Neural cell (in vitro differentiated cells): ENCODE results near the gene ZNF106. TPM values are rescaled to one million over a fixed set of nuclear protein-coding genes. Genes with fewer than 3 reads are reported as not detected.

Source experiments
- H2AFZ ChIP-seq: fragments of 200-600, 300-800 bp; sonication (generic), shearing (Covaris generic); 2 replicates; pipeline ENCODE4 v1.6.0; 2014; ENCODE audit warnings: low read depth, mild to moderate bottlenecking, antibody characterized with exemption, low read length, moderate library complexity
- H3F3A ChIP-seq: fragments of 200-600 bp; shearing (Covaris generic); 2 replicates; pipeline ENCODE4 v1.6.1; 2016; ENCODE audit warnings: mild to moderate bottlenecking, moderate library complexity, mixed read lengths, antibody characterized with exemption, low read length; ENCODE audit not compliant: insufficient read depth, poor library complexity, severe bottlenecking
- H3K27ac ChIP-seq: fragments of 200-600, 300-800 bp; sonication (generic), shearing (Covaris generic); 2 replicates; pipeline ENCODE4 v1.5.1; 2014; ENCODE audit warnings: mild to moderate bottlenecking, low read length, moderate library complexity
- H3K27me3 ChIP-seq: fragments of 300-800, 200-600 bp; sonication (generic), shearing (Covaris generic); 2 replicates; pipeline ENCODE4 v1.6.0; 2014; ENCODE audit warnings: mild to moderate bottlenecking, low read depth, low read length, moderate library complexity; ENCODE audit not compliant: insufficient read depth
- H3K36me3 ChIP-seq: fragments of 300-800, 200-600 bp; sonication (generic), shearing (Covaris generic); 2 replicates; pipeline ENCODE4 v1.5.1; 2014; ENCODE audit warnings: mild to moderate bottlenecking, antibody characterized with exemption, low read length, moderate library complexity; ENCODE audit not compliant: insufficient read depth
- H3K4me2 ChIP-seq: fragments of 300-800, 200-600 bp; sonication (generic), shearing (Covaris generic); 2 replicates; pipeline ENCODE4 v1.6.0; 2014; ENCODE audit warnings: mild to moderate bottlenecking, low read length
- H3K4me3 ChIP-seq: fragments of 300-800, 200-600 bp; sonication (generic), shearing (Covaris generic); 2 replicates; pipeline ENCODE4 v1.5.1; 2014; ENCODE audit warnings: mild to moderate bottlenecking, low read length, moderate library complexity
- H3K79me2 ChIP-seq: fragments of 200-600 bp; shearing (Covaris generic); replicated peaks from 2 replicates; pipeline ENCODE4 v1.6.0; 2014; ENCODE audit warnings: mild to moderate bottlenecking, low read length, moderate library complexity; ENCODE audit not compliant: insufficient read depth
- H3K9ac ChIP-seq: fragments of 300-800, 200-600 bp; sonication (generic), shearing (Covaris generic); 2 replicates; pipeline ENCODE4 v1.6.1; 2016; ENCODE audit warnings: mild to moderate bottlenecking, low read length, mixed read lengths
- H3K9me2 ChIP-seq: fragments of 200-600 bp; shearing (Covaris generic); 2 replicates; pipeline ENCODE4 v1.6.1; 2016; ENCODE audit warnings: mild to moderate bottlenecking, low read length, mixed read lengths; ENCODE audit not compliant: insufficient read depth
- H3K9me3 ChIP-seq: fragments of 200-600, 300-800 bp; sonication (generic), shearing (Covaris generic); 2 replicates; pipeline ENCODE4 v1.6.1; 2016; ENCODE audit warnings: mild to moderate bottlenecking, mixed run types, low read length, moderate library complexity, mixed read lengths
- H4K20me1 ChIP-seq: fragments of 200-600 bp; shearing (Covaris generic); 2 replicates; pipeline ENCODE4 v1.6.1; 2016; ENCODE audit warnings: mild to moderate bottlenecking, mixed run types; ENCODE audit not compliant: insufficient read depth
- EP300 ChIP-seq: fragments of 450-650 bp; conservative IDR thresholded peaks from 2 replicates; pipeline ENCODE4 v1.6.1; 2014; ENCODE audit warnings: antibody characterized with exemption, mild to moderate bottlenecking, moderate library complexity; ENCODE audit not compliant: poor library complexity, severe bottlenecking
- EZH2 ChIP-seq: fragments of 200-600, 300-800 bp; shearing (Covaris generic), sonication (generic); IDR thresholded peaks from 2 replicates; pipeline ENCODE4 v1.6.1; 2014; ENCODE audit warnings: antibody characterized with exemption, low read length, borderline replicate concordance, mild to moderate bottlenecking; ENCODE audit not compliant: insufficient read depth, poor library complexity, severe bottlenecking
- MXI1 ChIP-seq: fragments of 450-650 bp; conservative IDR thresholded peaks from 2 replicates; pipeline ENCODE4 v1.6.1; 2014; ENCODE audit warnings: antibody characterized with exemption, mild to moderate bottlenecking; ENCODE audit not compliant: poor library complexity, severe bottlenecking
- POLR2AphosphoS5 ChIP-seq: IDR thresholded peaks from 2 replicates; pipeline ENCODE4 v1.6.1; 2012
- RAD21 ChIP-seq: fragments of 450-650 bp; conservative IDR thresholded peaks from 2 replicates; pipeline ENCODE4 v1.6.1; 2014; ENCODE audit warnings: antibody characterized with exemption, mild to moderate bottlenecking, moderate library complexity
- SMC3 ChIP-seq: fragments of 450-650 bp; conservative IDR thresholded peaks from 2 replicates; pipeline ENCODE4 v1.6.1; 2014; ENCODE audit warnings: antibody characterized with exemption, mild to moderate bottlenecking, moderate library complexity; ENCODE audit not compliant: poor library complexity
- TAF1 ChIP-seq: IDR thresholded peaks from 2 replicates; pipeline ENCODE4 v1.6.1; 2012; ENCODE audit warnings: low read depth
- polyA plus RNA-seq: library from polyadenylated mRNA; depleted of rRNA; stranded (reverse); fragments of >200 nt; gene quantifications from 2 replicates; pipeline ENCODE4 v1.2.3, GENCODE V29; 2014
- TF ChIP-seq, protein P1 (sequence below): IDR thresholded peaks from 2 replicates; pipeline ENCODE4 v1.6.1; 2012; ENCODE audit warnings: borderline replicate concordance
- TF ChIP-seq, protein P2 (sequence below): fragments of 450-650 bp; IDR thresholded peaks from 2 replicates; pipeline ENCODE4 v1.5.1; 2014; ENCODE audit warnings: antibody characterized with exemption, mild to moderate bottlenecking, moderate library complexity; ENCODE audit not compliant: poor library complexity, severe bottlenecking

The ZNF106 gene
- polyA plus RNA-seq, 1 donor from 2014 or later, result 24.0 TPM

DNA sequence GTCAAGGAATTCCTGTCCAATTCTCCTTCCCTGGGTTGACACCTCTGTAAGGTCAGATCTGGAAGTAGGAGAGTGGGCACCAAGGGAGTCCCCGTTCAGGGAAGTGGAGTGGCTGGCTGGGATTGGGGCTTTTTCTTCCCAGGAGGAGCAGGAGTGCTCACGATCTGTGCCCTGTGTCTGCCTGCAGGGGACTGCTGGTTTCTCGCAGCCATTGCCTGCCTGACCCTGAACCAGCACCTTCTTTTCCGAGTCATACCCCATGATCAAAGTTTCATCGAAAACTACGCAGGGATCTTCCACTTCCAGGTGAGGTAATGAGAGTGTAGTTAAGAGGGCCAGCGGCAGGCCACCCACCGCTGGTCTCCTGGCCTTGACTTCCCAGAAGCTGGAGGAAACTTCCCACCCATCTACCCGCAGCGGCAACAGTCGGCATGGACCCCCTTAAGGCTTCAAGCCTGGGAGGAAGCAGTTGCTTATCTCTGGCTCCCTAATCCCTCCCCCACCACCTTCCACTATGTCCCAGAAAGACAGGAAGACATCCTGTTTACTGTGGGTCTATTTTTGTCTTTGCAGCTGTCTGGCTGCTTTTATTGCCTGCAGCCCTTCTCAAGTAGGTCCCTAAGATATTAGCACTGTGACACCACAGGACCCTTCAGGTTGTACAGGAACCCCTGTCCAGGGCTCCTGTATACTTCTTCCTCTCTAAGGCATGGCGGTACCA lies 104.8 kb downstream of the ZNF106 start:
- H3K27me3 ChIP-seq, result no peaks in the 10 kb centered on the region
- H3K4me3 ChIP-seq, result no peak overlapping the region
- no peaks in the 10 kb centered on the region for H3K79me2 ChIP-seq
- no peaks in the 10 kb centered on the region for H3K9me3 ChIP-seq
- TF ChIP-seq, protein P1, sequence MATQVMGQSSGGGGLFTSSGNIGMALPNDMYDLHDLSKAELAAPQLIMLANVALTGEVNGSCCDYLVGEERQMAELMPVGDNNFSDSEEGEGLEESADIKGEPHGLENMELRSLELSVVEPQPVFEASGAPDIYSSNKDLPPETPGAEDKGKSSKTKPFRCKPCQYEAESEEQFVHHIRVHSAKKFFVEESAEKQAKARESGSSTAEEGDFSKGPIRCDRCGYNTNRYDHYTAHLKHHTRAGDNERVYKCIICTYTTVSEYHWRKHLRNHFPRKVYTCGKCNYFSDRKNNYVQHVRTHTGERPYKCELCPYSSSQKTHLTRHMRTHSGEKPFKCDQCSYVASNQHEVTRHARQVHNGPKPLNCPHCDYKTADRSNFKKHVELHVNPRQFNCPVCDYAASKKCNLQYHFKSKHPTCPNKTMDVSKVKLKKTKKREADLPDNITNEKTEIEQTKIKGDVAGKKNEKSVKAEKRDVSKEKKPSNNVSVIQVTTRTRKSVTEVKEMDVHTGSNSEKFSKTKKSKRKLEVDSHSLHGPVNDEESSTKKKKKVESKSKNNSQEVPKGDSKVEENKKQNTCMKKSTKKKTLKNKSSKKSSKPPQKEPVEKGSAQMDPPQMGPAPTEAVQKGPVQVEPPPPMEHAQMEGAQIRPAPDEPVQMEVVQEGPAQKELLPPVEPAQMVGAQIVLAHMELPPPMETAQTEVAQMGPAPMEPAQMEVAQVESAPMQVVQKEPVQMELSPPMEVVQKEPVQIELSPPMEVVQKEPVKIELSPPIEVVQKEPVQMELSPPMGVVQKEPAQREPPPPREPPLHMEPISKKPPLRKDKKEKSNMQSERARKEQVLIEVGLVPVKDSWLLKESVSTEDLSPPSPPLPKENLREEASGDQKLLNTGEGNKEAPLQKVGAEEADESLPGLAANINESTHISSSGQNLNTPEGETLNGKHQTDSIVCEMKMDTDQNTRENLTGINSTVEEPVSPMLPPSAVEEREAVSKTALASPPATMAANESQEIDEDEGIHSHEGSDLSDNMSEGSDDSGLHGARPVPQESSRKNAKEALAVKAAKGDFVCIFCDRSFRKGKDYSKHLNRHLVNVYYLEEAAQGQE, result no peak
- TF ChIP-seq, protein P2, sequence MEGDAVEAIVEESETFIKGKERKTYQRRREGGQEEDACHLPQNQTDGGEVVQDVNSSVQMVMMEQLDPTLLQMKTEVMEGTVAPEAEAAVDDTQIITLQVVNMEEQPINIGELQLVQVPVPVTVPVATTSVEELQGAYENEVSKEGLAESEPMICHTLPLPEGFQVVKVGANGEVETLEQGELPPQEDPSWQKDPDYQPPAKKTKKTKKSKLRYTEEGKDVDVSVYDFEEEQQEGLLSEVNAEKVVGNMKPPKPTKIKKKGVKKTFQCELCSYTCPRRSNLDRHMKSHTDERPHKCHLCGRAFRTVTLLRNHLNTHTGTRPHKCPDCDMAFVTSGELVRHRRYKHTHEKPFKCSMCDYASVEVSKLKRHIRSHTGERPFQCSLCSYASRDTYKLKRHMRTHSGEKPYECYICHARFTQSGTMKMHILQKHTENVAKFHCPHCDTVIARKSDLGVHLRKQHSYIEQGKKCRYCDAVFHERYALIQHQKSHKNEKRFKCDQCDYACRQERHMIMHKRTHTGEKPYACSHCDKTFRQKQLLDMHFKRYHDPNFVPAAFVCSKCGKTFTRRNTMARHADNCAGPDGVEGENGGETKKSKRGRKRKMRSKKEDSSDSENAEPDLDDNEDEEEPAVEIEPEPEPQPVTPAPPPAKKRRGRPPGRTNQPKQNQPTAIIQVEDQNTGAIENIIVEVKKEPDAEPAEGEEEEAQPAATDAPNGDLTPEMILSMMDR, result no peak
- TF ChIP-seq TAF1, result no peak
- TF ChIP-seq POLR2AphosphoS5, result no peak
- no peak for TF ChIP-seq MXI1
- no peak for TF ChIP-seq EZH2
- H3K9ac ChIP-seq, result no peak overlapping the region
- H3K27ac ChIP-seq, result no peak overlapping the region
- no peaks in the 10 kb centered on the region for H3K9me2 ChIP-seq
- no peak overlapping the region for H3K4me2 ChIP-seq
- no peaks in the 10 kb centered on the region for H3K36me3 ChIP-seq
- H4K20me1 ChIP-seq, result no peaks in the 10 kb centered on the region
- no peaks in the 10 kb centered on the region for H3F3A ChIP-seq
- H2AFZ ChIP-seq, result no peak overlapping the region

DNA sequence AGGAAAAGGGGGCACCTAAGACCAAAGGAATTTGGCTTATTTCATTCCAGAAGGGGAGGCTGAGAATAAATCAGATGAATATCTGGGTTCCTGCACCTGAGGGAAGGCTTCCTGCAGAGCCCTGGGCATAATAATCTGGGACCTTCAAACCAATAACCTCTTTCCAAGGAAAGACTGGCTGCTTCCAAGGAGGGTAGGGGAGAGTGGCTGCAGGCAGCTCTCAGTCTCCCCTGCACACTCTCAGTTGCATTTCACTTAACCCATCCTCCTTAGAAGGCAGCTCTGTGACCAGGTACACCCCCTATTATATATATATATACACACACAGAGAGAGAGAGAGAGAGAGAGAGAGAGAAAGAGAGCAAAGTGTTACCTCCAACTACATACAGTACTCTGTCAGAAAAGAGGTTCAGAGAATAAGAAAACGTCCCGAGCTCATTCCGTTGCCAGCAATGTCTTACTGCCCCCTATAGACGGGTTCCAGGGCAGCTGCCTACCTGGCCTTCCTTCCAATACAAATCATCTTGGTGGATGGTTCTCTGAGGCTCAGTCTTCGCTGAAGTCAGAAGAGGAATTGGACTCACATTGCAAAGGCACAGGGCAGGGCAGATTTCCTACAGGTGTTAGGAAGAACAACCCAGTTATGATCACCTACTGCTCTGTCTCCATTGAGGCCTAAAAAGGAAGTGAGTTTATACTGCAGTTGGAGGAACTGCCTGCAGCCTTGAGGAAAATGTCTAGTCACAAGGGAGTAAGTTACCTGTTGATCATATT lies 105.5 kb downstream of the ZNF106 start:
- TF ChIP-seq MXI1, result no peak
- TF ChIP-seq EP300, result no peak
- TF ChIP-seq RAD21, result peak; percentile 50
- TF ChIP-seq, protein P2, result peak; percentile 50
- TF ChIP-seq EZH2, result no peak
- no peak for TF ChIP-seq POLR2AphosphoS5
- TF ChIP-seq, protein P1, result no peak
- no peak for TF ChIP-seq TAF1
- TF ChIP-seq SMC3, result peak; percentile 13
- Histone ChIP-seq H3K9me2 (no peaks in the 10 kb centered on the region), H3K27ac (no peak overlapping the region), H2AFZ (no peak overlapping the region), H3K4me2 (no peak overlapping the region), H3K4me3 (no peak overlapping the region), H4K20me1 (no peaks in the 10 kb centered on the region), H3K9ac (no peak overlapping the region), H3K27me3 (no peaks in the 10 kb centered on the region), H3K9me3 (no peaks in the 10 kb centered on the region), H3K79me2 (no peaks in the 10 kb centered on the region), H3F3A (no peaks in the 10 kb centered on the region), H3K36me3 (no peaks in the 10 kb centered on the region)
